Glomerular visceral epithelial cell (primary cell): ENCODE data around the gene IZUMO1R.
"Not testable (repeated sequence)": the region's sequence is repeated elsewhere in the genome, so short reads cannot be mapped to it uniquely, and the experiment has no call there.

Source experiments
- DNase-seq: peaks from one replicate; pipeline ENCODE4 v3.0.0-alpha.2; 2016; ENCODE audit errors: extremely low spot score

IZUMO1R gene

GRCh38 chr11:94303966-94304958, at the start of gene IZUMO1R:
Gene IZUMO1R, plus strand, starts transcription at chr11:94304580. Its CDS starts 1,057 bp downstream, at chr11:94305637.
- no peak for DNase-seq

DNA sequence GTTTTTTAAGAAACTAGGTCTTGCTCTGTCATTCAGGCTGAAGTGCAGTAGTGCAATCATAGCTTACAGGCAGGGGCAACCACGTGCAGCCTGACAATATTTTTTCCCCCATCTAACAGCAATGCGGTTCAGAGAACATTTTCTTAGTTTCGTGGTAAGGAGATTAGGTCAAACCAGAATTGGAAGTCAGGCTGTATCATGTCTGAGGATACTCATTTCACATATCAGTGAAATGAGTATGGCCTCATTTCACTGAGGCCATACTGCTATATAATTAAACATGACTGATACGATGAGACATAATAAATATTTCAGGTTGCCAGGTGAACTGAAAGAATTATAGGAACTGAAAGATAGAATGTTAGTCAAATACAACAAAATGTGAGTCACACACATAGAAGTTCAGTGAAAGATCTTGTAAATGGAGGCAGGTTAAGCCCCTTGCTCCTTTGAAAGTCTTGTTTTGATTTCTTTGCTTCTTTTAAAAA, 32.5 kb upstream of the IZUMO1R start:
- no peak for DNase-seq

- no peak for DNase-seq
These were observed 31.6 kb upstream of the IZUMO1R start for GRCh38 chr11:94272738-94273313.

DNA sequence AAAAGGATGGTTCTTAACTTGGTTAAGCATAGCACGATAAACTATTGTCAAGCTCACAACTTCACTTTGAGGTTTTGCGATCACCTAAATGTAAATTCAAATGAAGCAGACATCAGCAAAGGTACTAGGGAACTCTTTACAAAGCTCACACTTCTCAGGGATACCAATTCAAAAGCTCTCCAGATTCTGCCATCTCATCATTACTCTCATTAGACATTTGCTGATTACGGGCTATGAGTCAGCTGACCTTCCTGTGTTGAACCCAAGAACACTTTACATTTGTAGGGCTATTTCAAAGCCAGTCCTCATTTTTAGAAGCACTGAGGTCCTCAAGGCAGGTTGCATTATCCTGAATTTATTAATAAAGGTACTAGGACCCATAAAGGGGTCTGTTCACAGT, 28.4 kb upstream of the IZUMO1R start:
- no peak for DNase-seq

- DNase-seq = no peak
These were observed 27.4 kb upstream of the IZUMO1R start for GRCh38 chr11:94276943-94277342.

- not testable (repeated sequence) for DNase-seq
These were observed 26.2 kb upstream of the IZUMO1R start for GRCh38 chr11:94278207-94278606.

DNA sequence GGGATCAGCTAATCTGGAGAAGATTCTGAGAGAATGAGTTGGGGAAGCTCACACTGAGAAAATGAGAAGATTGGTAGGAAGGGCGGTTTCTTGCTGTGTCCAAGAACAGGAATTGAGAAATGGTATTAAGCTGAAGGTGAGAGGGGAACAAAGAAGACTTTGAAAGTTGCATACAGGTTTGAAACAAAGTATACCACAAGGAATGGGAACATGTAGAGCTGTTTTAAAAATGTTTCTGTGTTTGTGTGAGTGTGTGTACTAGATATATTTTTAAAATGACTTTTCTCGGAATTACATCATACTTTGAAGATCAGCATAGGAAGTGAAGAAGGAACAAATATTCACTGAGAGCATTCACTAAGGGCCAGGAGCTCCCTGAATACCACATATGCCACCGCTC, 24.4 kb upstream of the IZUMO1R start:
- DNase-seq = no peak

DNA sequence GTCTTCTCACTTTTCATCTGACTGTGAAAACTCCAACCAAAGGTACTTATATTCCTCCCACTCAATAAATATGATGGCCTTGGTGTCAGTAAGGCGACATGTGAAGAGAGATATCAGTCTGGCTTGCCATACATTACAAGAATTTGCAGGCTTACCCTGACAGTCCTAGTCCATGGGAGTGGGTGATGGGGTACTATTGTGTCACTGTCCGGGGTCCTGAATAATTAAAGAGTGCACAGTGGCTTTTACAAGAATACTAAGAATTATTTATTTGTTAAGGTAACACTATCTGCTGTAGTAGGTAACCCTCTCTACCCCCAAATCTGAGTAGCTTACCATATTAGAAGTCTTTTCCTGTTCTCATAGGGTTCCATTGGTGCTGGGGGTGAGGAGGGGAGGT, 23.1 kb upstream of the IZUMO1R start:
- no peak for DNase-seq

GRCh38 chr11:94283678-94284077, 20.7 kb upstream of the IZUMO1R start:
- DNase-seq = no peak

- no peak for DNase-seq
These were observed 8.8 kb upstream of the IZUMO1R start for GRCh38 chr11:94295534-94295933.

DNA sequence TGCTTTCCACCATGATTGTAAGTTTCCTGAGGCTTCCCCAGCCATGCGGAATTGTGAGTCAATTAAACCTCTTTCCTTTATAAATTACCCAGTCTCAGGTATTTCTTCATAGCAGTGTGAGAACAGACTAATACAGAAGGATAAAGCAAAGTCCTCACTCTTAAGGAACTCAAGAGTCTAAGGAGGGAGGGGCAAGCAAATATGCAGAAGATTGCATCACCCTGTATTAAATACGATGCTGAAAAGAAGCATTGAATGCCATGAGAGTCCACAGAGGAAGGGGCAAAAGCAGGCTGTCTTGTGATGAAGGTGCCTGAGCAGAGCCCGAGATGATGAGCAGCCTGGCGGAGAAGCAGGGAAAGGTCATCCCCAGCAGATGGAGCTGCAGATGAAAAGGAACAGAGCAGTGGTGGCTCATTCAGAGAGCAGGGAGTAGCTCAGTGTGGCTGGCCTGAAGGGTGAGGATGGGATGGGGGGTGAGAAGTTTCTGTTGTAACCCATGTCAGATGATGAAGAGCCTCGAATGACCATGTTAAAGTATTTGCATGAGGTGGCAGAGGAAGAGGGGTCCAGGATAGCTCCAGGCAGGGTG, 6.3 kb upstream of the IZUMO1R start:
- DNase-seq = no peak

GRCh38 chr11:94302776-94303175, 1.6 kb upstream of the IZUMO1R start:
- DNase-seq = no peak

GRCh38 chr11:94305146-94305545, 766 bp downstream of the IZUMO1R start:
- DNase-seq = no peak

DNA sequence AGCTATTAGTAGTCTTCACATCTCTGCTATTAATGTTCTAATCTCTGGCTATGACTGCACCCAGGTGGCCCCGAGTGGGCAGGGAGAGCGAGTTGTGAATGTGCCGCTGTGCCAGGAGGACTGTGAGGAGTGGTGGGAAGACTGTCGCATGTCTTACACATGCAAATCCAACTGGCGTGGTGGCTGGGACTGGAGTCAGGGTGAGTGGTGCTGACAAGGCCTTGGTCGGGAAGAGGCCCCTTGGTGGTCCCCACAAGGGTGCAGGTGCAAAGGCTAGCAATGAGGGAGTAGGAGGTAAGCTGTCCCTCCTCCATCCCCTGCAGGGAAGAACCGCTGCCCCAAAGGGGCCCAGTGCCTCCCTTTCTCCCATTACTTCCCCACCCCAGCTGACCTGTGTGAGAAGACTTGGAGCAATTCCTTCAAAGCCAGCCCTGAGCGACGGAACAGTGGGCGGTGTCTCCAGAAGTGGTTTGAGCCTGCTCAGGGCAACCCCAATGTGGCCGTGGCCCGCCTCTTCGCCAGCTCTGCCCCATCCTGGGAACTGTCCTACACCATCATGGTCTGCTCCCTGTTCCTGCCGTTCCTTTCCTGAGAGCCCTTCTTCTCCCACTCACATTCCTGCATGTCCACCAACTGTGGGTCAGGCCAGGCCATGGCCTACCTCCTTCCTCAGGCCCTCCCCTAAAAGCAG, 2.9 kb downstream of the IZUMO1R start:
- no peak for DNase-seq

- no peak for DNase-seq
These were observed 3.6 kb downstream of the IZUMO1R start for GRCh38 chr11:94308024-94308423.

- no peak for DNase-seq
These were observed 5.4 kb downstream of the IZUMO1R start for GRCh38 chr11:94309757-94310156.

DNA sequence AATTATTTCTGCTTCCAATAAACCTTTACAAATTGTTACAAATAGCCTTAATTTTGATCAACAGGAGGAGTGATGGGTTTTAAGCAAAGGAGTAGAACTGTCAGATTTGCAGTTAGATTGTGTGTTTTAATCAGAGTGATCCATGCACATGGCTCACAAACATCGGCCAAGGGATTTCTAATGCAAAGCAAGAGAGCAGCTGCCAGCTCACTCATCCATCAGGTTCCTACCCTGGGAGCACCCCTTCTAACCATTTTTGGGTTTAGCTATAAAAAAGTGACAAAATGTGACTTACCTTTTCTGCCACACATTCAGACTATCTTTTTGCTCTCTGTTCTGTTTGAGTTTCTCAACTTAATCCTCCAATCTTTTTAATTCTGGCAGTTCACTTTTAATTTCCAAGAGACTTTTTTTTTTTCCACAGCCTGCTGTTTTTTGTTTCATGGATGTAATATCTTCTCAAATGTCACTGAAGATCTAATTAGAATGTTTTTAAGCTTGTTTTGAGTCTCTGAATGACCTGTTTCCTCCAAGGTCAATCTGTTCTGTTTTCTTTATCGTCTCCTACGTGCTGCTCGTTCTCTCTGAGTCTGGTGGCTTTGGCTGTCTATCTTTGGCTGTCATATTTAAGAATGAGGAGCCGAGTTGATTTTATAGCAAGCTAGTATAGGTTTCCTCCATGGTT, 6.0 kb downstream of the IZUMO1R start:
- DNase-seq = no peak

GRCh38 chr11:94312339-94312738, 8.0 kb downstream of the IZUMO1R start:
- no peak for DNase-seq

DNA sequence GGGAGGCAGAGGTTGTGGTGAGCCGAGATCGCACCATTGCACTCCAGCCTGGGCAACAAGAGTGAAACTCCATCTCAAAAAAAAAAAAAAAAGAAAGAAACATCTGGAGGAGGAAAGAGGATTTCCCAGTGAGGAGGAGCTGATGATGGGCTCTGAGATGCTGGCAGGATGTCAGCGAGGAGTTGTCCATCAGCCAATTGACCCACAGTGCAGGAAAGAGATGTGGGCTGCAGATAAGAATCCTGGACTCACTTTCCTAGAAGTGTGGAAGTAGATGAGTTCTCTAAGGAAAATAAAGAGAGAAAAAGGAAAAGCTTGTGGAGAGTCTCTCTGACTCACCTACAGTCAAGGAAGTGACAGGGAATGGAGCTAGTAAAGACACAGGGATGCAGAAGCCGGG, 9.7 kb downstream of the IZUMO1R start:
- no peak for DNase-seq

DNA sequence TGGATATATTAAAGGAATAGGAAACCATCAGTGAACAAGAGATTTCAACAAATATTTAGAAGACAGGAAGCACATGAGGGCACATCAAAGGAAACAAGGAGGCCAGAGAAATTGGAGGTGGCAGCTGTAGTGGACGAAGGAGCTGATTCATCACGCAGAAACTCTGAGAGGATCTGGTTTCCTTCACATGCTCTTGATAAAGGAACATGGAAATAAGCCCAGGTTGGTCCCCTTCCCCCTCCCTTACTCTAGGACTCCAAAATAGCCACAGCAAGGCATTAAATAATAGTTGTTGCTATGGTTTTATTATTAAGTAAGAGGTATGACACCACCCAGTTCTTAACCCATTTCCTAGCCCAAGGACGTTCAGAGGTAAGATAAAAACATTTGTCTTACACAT, 11.3 kb downstream of the IZUMO1R start:
- no peak for DNase-seq

- no peak for DNase-seq
These were observed 18.1 kb downstream of the IZUMO1R start for GRCh38 chr11:94322501-94322900.
